ENCODE results near the gene EIF4E2.

Gene EIF4E2, protein sequence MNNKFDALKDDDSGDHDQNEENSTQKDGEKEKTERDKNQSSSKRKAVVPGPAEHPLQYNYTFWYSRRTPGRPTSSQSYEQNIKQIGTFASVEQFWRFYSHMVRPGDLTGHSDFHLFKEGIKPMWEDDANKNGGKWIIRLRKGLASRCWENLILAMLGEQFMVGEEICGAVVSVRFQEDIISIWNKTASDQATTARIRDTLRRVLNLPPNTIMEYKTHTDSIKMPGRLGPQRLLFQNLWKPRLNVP

GRCh38 chr2:232550354-232551249, at the start of gene EIF4E2, which contains the start of gene TIGD1:
Gene EIF4E2 (plus strand): TSS chr2:232550689. CDS start chr2:232550725, 36 bp downstream.
Gene TIGD1 (minus strand): TSS chr2:232550557. CDS start chr2:232549882, 675 bp downstream.
- Histone ChIP-seq H3K4me1 (ENCODE audit: control insufficient read depth, insufficient read depth, low read length) (peaks cover 4% of the 10 kb centered on the region; the same call in 1 of the 2 replicates), H3K36me3 (ENCODE audit: control insufficient read depth, insufficient read depth, low read length) (peaks cover 30% of the 10 kb centered on the region), H3K9me3 (ENCODE audit: control insufficient read depth, insufficient read depth, low read length) (no peaks in the 10 kb centered on the region), H3K27me3 (ENCODE audit: control insufficient read depth, insufficient read depth, low read length) (no peaks in the 10 kb centered on the region), H3K27ac (ENCODE audit: low read depth, low read length) (peak within 1 kb of the TSS; percentile 98), H3K9ac (ENCODE audit: low read depth, low read length) (peak within 1 kb of the TSS; percentile 94), H3K4me3 (ENCODE audit: low read depth, low read length) (peak within 1 kb of the TSS; percentile 98)

DNA sequence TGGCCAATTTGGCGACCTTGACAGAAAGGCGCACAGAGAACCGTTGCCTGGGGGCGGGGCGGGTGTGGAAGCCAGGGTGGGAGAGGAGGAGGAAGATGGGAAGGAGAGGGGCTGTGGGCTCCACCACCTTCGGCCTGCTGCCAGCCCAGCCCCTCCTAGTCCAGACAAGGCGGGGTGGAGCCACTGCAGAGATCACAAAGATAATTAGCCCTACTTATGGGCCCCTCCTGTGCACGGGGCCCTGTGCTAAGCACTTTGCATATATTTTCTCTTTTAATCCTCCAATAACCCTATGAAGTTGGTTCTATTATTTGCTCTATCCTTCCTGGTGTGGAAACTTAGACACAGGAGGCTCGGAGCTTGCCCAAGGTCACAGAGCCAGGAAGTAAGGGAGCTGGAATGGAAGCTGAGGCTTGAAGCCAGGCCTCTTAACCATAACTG, 49.1 kb upstream of the EIF4E2 start:
- H3K4me1 ChIP-seq (ENCODE audit: control insufficient read depth, insufficient read depth, low read length): peaks cover 9% of the 10 kb centered on the region
- H3K9me3 ChIP-seq (ENCODE audit: control insufficient read depth, insufficient read depth, low read length): no peaks in the 10 kb centered on the region
- no peak overlapping the region for H3K9ac ChIP-seq (ENCODE audit: low read depth, low read length)
- H3K27me3 ChIP-seq (ENCODE audit: control insufficient read depth, insufficient read depth, low read length): peaks cover 53% of the 10 kb centered on the region
- no peak overlapping the region for H3K4me3 ChIP-seq (ENCODE audit: low read depth, low read length)
- H3K27ac ChIP-seq (ENCODE audit: low read depth, low read length): no peak overlapping the region
- H3K36me3 ChIP-seq (ENCODE audit: control insufficient read depth, insufficient read depth, low read length): no peaks in the 10 kb centered on the region

DNA sequence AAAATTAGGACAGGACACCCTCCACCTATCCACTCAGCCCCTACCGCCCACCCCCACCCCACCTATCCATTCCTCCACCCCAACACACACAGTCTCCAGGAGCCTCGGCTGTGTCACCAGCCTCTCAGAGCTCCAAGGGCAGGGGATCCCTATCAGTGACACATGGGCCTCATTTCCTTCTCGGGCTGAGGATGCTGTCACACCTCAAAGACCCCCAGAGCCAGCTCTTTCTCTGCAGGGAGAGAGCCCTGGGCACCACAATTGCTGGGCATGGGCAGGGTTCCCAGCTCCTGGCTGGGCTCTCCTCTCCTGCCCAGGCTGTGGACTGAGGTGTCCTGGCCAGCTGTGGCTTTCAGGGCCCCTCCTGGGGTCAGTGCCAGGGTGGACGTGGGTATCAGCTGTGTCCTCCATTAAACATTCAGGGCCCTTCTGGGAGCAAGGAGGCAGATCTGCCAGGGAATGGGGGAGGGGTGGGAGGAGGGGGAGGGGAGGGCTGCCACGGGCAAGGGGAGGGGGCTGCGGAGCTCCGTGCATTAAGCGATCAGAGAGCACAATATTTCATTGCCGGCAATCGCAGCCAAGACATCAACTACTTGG, 48.6 kb upstream of the EIF4E2 start:
- Histone ChIP-seq H3K9ac (ENCODE audit: low read depth, low read length) (no peak overlapping the region), H3K36me3 (ENCODE audit: control insufficient read depth, insufficient read depth, low read length) (no peaks in the 10 kb centered on the region), H3K27me3 (ENCODE audit: control insufficient read depth, insufficient read depth, low read length) (peaks cover 59% of the 10 kb centered on the region), H3K4me3 (ENCODE audit: low read depth, low read length) (peak overlapping the region; percentile 74; the same call in 1 of the 2 replicates), H3K4me1 (ENCODE audit: control insufficient read depth, insufficient read depth, low read length) (peaks cover 9% of the 10 kb centered on the region), H3K27ac (ENCODE audit: low read depth, low read length) (no peak overlapping the region), H3K9me3 (ENCODE audit: control insufficient read depth, insufficient read depth, low read length) (no peaks in the 10 kb centered on the region)

- H3K27ac ChIP-seq (ENCODE audit: low read depth, low read length): no peak overlapping the region
- no peak overlapping the region for H3K9ac ChIP-seq (ENCODE audit: low read depth, low read length)
- H3K27me3 ChIP-seq (ENCODE audit: control insufficient read depth, insufficient read depth, low read length): peaks cover 64% of the 10 kb centered on the region
- H3K4me3 ChIP-seq (ENCODE audit: low read depth, low read length): peak overlapping the region; percentile 74
- no peaks in the 10 kb centered on the region for H3K36me3 ChIP-seq (ENCODE audit: control insufficient read depth, insufficient read depth, low read length)
- H3K9me3 ChIP-seq (ENCODE audit: control insufficient read depth, insufficient read depth, low read length): no peaks in the 10 kb centered on the region
- peaks cover 9% of the 10 kb centered on the region for H3K4me1 ChIP-seq (ENCODE audit: control insufficient read depth, insufficient read depth, low read length)
These were observed 48.0 kb upstream of the EIF4E2 start for GRCh38 chr2:232502511-232502910.

GRCh38 chr2:232502911-232503808, 47.3 kb upstream of the EIF4E2 start:
- no peak overlapping the region for H3K27ac ChIP-seq (ENCODE audit: low read depth, low read length)
- H3K4me3 ChIP-seq (ENCODE audit: low read depth, low read length): peak overlapping the region; percentile 74
- H3K27me3 ChIP-seq (ENCODE audit: control insufficient read depth, insufficient read depth, low read length): peaks cover 64% of the 10 kb centered on the region
- peaks cover 9% of the 10 kb centered on the region for H3K4me1 ChIP-seq (ENCODE audit: control insufficient read depth, insufficient read depth, low read length)
- no peak overlapping the region for H3K9ac ChIP-seq (ENCODE audit: low read depth, low read length)
- H3K9me3 ChIP-seq (ENCODE audit: control insufficient read depth, insufficient read depth, low read length): no peaks in the 10 kb centered on the region
- no peaks in the 10 kb centered on the region for H3K36me3 ChIP-seq (ENCODE audit: control insufficient read depth, insufficient read depth, low read length)

DNA sequence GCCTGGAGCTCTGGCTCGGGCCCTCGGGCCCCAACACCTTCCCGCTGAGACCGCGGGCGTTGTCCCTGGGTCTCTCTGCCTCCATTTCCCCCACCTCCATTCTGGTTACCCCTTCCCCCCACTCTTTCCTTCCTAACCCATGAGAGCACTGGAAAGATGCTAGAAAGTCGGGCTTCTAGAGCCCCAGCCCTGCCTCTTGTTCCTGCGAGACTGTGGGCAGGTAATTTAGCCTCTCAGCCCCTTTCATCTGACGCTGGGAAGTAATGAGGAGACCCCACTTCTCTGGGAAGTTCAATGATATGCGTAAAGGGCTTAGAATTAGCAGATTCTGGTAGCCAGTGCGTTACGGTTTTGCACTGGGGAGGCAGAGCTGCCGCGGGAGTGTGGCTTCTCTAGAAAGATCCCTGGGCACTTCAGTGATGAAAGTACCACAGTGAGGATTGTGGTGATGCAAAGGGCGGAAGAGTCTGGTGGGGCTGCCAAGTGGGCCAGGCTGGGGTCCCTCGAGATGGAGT, 46.6 kb upstream of the EIF4E2 start:
- Histone ChIP-seq H3K27me3 (ENCODE audit: control insufficient read depth, insufficient read depth, low read length) (peaks cover 64% of the 10 kb centered on the region), H3K27ac (ENCODE audit: low read depth, low read length) (no peak overlapping the region), H3K4me3 (ENCODE audit: low read depth, low read length) (peak overlapping the region; percentile 74), H3K36me3 (ENCODE audit: control insufficient read depth, insufficient read depth, low read length) (no peaks in the 10 kb centered on the region), H3K4me1 (ENCODE audit: control insufficient read depth, insufficient read depth, low read length) (peaks cover 9% of the 10 kb centered on the region), H3K9me3 (ENCODE audit: control insufficient read depth, insufficient read depth, low read length) (no peaks in the 10 kb centered on the region), H3K9ac (ENCODE audit: low read depth, low read length) (no peak overlapping the region)

DNA sequence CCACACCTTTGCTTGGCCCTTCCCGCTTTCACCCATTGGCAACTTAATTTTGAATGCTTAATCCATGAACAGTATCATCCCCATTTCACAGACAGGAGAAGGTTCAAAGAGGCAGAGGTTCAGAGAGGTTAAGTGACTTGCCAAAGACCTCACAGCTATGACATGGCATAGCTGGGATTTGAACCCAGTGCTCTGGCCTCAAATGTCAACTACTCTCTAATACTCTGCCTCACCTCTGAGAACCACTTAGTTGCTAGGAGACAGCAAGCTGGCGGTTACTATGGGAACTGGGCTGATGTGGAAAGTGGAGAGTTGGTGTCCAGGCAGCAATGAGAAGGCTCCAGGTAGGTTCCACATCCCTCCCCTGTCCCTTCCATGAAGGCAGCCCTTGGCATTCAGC, 46.1 kb upstream of the EIF4E2 start:
- no peaks in the 10 kb centered on the region for H3K9me3 ChIP-seq (ENCODE audit: control insufficient read depth, insufficient read depth, low read length)
- H3K27me3 ChIP-seq (ENCODE audit: control insufficient read depth, insufficient read depth, low read length): peaks cover 64% of the 10 kb centered on the region

GRCh38 chr2:232505856-232506255, 44.6 kb upstream of the EIF4E2 start:
- Histone ChIP-seq H3K9me3 (ENCODE audit: control insufficient read depth, insufficient read depth, low read length) (no peaks in the 10 kb centered on the region), H3K27ac (ENCODE audit: low read depth, low read length) (no peak overlapping the region), H3K27me3 (ENCODE audit: control insufficient read depth, insufficient read depth, low read length) (peaks cover 59% of the 10 kb centered on the region), H3K4me3 (ENCODE audit: low read depth, low read length) (no peak overlapping the region), H3K36me3 (ENCODE audit: control insufficient read depth, insufficient read depth, low read length) (no peaks in the 10 kb centered on the region), H3K4me1 (ENCODE audit: control insufficient read depth, insufficient read depth, low read length) (peaks cover 9% of the 10 kb centered on the region), H3K9ac (ENCODE audit: low read depth, low read length) (no peak overlapping the region)

More for the DNA sequence above, 46.1 kb upstream of the EIF4E2 start:
- Histone ChIP-seq H3K4me1 (ENCODE audit: control insufficient read depth, insufficient read depth, low read length) (peaks cover 9% of the 10 kb centered on the region), H3K36me3 (ENCODE audit: control insufficient read depth, insufficient read depth, low read length) (no peaks in the 10 kb centered on the region), H3K27ac (ENCODE audit: low read depth, low read length) (no peak overlapping the region), H3K4me3 (ENCODE audit: low read depth, low read length) (no peak overlapping the region), H3K9ac (ENCODE audit: low read depth, low read length) (no peak overlapping the region)

DNA sequence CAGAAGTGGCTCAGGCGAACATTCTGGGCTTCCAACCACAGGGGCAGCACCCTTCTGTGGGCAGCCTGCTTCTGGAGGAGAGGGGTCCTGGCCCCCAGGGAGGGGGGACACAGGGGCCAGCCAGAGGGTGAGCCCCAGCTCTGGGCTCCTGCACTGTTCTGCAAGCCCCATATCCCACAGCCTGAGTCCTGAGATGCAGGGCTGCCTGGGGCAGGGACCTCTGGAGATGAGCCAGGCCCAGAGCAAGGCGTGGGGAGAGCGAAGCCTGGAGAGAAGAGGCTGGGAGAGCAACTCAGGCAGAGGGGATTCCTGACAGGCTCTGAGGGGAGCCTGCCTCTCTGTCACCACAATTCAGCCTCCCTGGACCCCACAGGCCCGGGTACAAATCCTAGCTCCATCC, 43.8 kb upstream of the EIF4E2 start:
- H3K4me3 ChIP-seq (ENCODE audit: low read depth, low read length): no peak overlapping the region
- H3K36me3 ChIP-seq (ENCODE audit: control insufficient read depth, insufficient read depth, low read length): no peaks in the 10 kb centered on the region
- H3K9ac ChIP-seq (ENCODE audit: low read depth, low read length): no peak overlapping the region
- H3K4me1 ChIP-seq (ENCODE audit: control insufficient read depth, insufficient read depth, low read length): peaks cover 9% of the 10 kb centered on the region
- peaks cover 53% of the 10 kb centered on the region for H3K27me3 ChIP-seq (ENCODE audit: control insufficient read depth, insufficient read depth, low read length)
- no peaks in the 10 kb centered on the region for H3K9me3 ChIP-seq (ENCODE audit: control insufficient read depth, insufficient read depth, low read length)
- H3K27ac ChIP-seq (ENCODE audit: low read depth, low read length): no peak overlapping the region

DNA sequence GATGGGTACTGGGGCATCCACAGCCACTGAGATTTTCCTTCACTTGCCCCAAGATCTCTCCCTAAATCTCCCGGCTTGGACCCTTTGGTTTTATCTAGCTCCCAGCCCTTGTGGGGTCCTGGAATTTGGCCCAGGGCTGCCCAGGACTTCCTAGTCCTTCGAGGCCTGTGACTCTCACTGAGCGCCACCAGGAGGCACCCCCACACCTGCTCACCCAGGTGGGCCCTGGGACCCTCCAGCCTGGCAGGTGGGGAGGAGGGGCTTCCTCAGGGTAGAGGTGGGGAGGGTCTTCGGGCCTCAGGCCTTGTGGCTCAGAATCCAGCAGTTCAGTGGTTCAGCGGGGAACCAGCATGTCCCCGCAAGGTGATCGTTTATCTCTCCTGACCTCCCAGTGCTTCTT, 42.2 kb upstream of the EIF4E2 start:
- H3K36me3 ChIP-seq (ENCODE audit: control insufficient read depth, insufficient read depth, low read length): no peaks in the 10 kb centered on the region
- peaks cover 9% of the 10 kb centered on the region for H3K4me1 ChIP-seq (ENCODE audit: control insufficient read depth, insufficient read depth, low read length)
- H3K27me3 ChIP-seq (ENCODE audit: control insufficient read depth, insufficient read depth, low read length): peaks cover 42% of the 10 kb centered on the region
- no peak overlapping the region for H3K9ac ChIP-seq (ENCODE audit: low read depth, low read length)
- H3K4me3 ChIP-seq (ENCODE audit: low read depth, low read length): no peak overlapping the region
- H3K9me3 ChIP-seq (ENCODE audit: control insufficient read depth, insufficient read depth, low read length): no peaks in the 10 kb centered on the region
- no peak overlapping the region for H3K27ac ChIP-seq (ENCODE audit: low read depth, low read length)

Data from HUES48 (cell line).